ENCODE measurements around the gene UBA1. TPM values are rescaled to one million over a fixed set of nuclear protein-coding genes. Genes with fewer than 3 reads are reported as not detected.

UBA1 gene
- total and polyA plus RNA-seq, 2 of the 13 experiments (the other 11 are each of a cell fraction or from before 2014, with no cell fraction given) = 93.3 to 129 TPM

- TF ChIP-seq ZBTB40 (IDR thresholded peaks at IDR 0.05) (no peak), ZBTB40 (CRISPR knock-in tag; IDR thresholded peaks at IDR 0.05) (peak; percentile 35; the same call in 1 of the 2 replicates), SP5 (CRISPR knock-in tag; IDR thresholded peaks at IDR 0.05; ENCODE audit: borderline replicate concordance, low read depth) (0 out of 2 replicates have a peak, but pooled peaks have one; percentile 26), KDM6A (CRISPR knock-in tag; IDR thresholded peaks at IDR 0.05; ENCODE audit: low read depth) (no peak), SRF (IDR thresholded peaks at IDR 0.05; ENCODE audit: low read depth, low read length) (no peak), ZBTB8A (CRISPR knock-in tag; IDR thresholded peaks at IDR 0.05; ENCODE audit: borderline replicate concordance, low read depth) (no peak), ATF3 (CRISPR knock-in tag; IDR thresholded peaks at IDR 0.05) (no peak), ZNF784 (CRISPR knock-in tag; IDR thresholded peaks at IDR 0.05; ENCODE audit: borderline replicate concordance) (no peak), CTCF (CRISPR knock-in tag; IDR thresholded peaks at IDR 0.05) (peak; percentile 63), ZNF781 (CRISPR knock-in tag; IDR thresholded peaks at IDR 0.05; ENCODE audit: borderline replicate concordance, not compliant biosample characterization) (no peak), ZNF513 (CRISPR knock-in tag; conservative IDR thresholded peaks at IDR 0.05) (no peak), PHB2 (IDR thresholded peaks at IDR 0.05; ENCODE audit: partially characterized antibody) (no peak), ARNT (IDR thresholded peaks at IDR 0.05) (no peak), BRD4 (CRISPR knock-in tag; IDR thresholded peaks at IDR 0.05) (0 out of 2 replicates have a peak, but pooled peaks have one; percentile 51), HNRNPL (IDR thresholded peaks at IDR 0.05; ENCODE audit: low read depth, low read length) (no peak), ZFP90 (CRISPR knock-in tag; IDR thresholded peaks at IDR 0.05; ENCODE audit: borderline replicate concordance) (no peak)
These were observed 48.8 kb upstream of the UBA1 start, which contains the start of the genes NDUFB11 and RBM10 (continued) for GRCh38 chrX:47144626-47145394.
